Spleen (tissue), 11 donors: ENCODE results near the gene SYT14. TPM values are rescaled to one million over a fixed set of nuclear protein-coding genes. Genes with fewer than 3 reads are reported as not detected.

Source experiments
- DNase-seq: peaks from one replicate; pipeline ENCODE4 v3.0.0-alpha.2; 2020
- H3K27ac ChIP-seq, 8 donors: fragments of 200-600 bp; sonication (generic) in 7 of 8; 1 replicate in 4 of 8; 2 replicates in 4 of 8; pipeline versions ENCODE4 v1.5.0 to v1.8.0; 2016 to 2021; ENCODE audit warnings: inconsistent platforms in 4 of 8, mild to moderate bottlenecking in 4 of 8, moderate library complexity in 1 of 8
- H3K27me3 ChIP-seq, 7 donors: fragments of 200-600 bp; sonication (generic) in 6 of 7; replicated peaks in 1 of 7; 1 replicate in 4 of 7; 2 replicates in 3 of 7; pipeline versions ENCODE4 v1.5.0 to v1.8.0; 2016 to 2021; ENCODE audit warnings: inconsistent platforms in 3 of 7, mild to moderate bottlenecking in 1 of 7
- H3K36me3 ChIP-seq, 6 donors: fragments of 200-600 bp; sonication (generic) in 5 of 6; 1 replicate in 4 of 6; 2 replicates in 2 of 6; pipeline versions ENCODE4 v1.5.0 to v1.8.0; 2016 to 2021; ENCODE audit warnings: inconsistent platforms in 2 of 6
- H3K4me1 ChIP-seq, 6 donors: fragments of 200-600 bp; sonication (generic) in 5 of 6; 1 replicate in 3 of 6; 2 replicates in 3 of 6; pipeline versions ENCODE4 v1.5.0 to v1.8.0; 2016 to 2021; ENCODE audit warnings: inconsistent platforms in 3 of 6
- H3K4me3 ChIP-seq, 8 donors: fragments of 200-600 bp; sonication (generic) in 7 of 8; 1 replicate in 4 of 8; 2 replicates in 4 of 8; pipeline versions ENCODE4 v1.5.0 to v1.8.0; 2016 to 2021; ENCODE audit warnings: inconsistent platforms in 4 of 8, mild to moderate bottlenecking in 4 of 8, moderate library complexity in 2 of 8
- H3K9me3 ChIP-seq, 8 donors: fragments of 200-600 bp; sonication (generic) in 7 of 8; 1 replicate in 4 of 8; 2 replicates in 4 of 8; pipeline versions ENCODE4 v1.5.0 to v1.8.0; 2016 to 2021; ENCODE audit warnings: inconsistent platforms in 4 of 8
- POLR2A ChIP-seq, 3 donors: fragments of 450-650 bp; IDR thresholded peaks; one replicate each; pipeline ENCODE4 v1.5.1; 2017; ENCODE audit warnings: antibody characterized with exemption in 3 of 3, mild to moderate bottlenecking in 1 of 3
- POLR2AphosphoS5 ChIP-seq, 3 donors: sonication (generic); formaldehyde crosslinking; IDR thresholded peaks; one replicate each; pipeline ENCODE4 v1.5.1; 2017; ENCODE audit warnings: antibody characterized with exemption in 3 of 3
- WGBS, 5 donors: extraction: QIAGEN DNeasy Blood & Tissue Kit in 3 of 5; methylation state at CpG; one replicate each; pipeline versions ENCODE4 v1.1.5 to v1.1.7; 2013 to 2018; 5-methylcytosine and 5-hydroxymethylcytosine counted together
- intact Hi-C: fragments of 100-400 bp; cut with DNase I; formaldehyde crosslinking; loops from one replicate; pipeline ENCODE4 v1.15.0; 2023; ENCODE audit warnings: low total_unique reads
- polyA plus RNA-seq, 3 donors: library from polyadenylated mRNA; stranded (reverse); fragments of 200-250 nt; gene quantifications; one replicate each; pipeline ENCODE4 v1.2.1, GENCODE V29; 2013
- total RNA-seq, 7 donors: library from RNA; depleted of rRNA in 3 of 7; stranded (reverse); fragments of >200 nt in 3 of 7; fragmentation: NEBNext Ultra II Directional in 4 of 7; extraction: Animal tissue kit (Norgen Biotek cat#: 25700) in 4 of 7; gene quantifications; one replicate each; pipeline versions ENCODE4 v1.1.0 to v1.2.1, GENCODE V29; 2016 to 2021
- TF ChIP-seq, protein P1 (sequence below), 11 experiments: fragments of 200-600 bp in 7 of 11; fragments of 450-650 bp in 4 of 11; sonication (generic) in 4 of 11; IDR thresholded peaks in 8 of 11; conservative IDR thresholded peaks in 3 of 11; 1 replicate in 7 of 11; 2 replicates in 4 of 11; pipeline versions ENCODE4 v1.4.0 to v1.8.0; 2016 to 2021; ENCODE audit warnings: antibody characterized with exemption in 11 of 11, inconsistent platforms in 4 of 11, mild to moderate bottlenecking in 1 of 11
- donor health status: healthy with polysubstance abuse.
- donor health status: DM: no; HTN: no; CAD: no; lungs with moderate emphysema.
- donor health status: DM: no; HTN: no; CAD: no.
- donor health status: Bipolar disorder and iron deficiency.
- donor health status: healthy.
- donor health status: DM: no; HTN: no; CAD: no.
- donor health status: DM: yes; HTN: yes; CAD: no.

SYT14 gene
- total and polyA plus RNA-seq, 10 donors: under 0.01 TPM; not detected in 9

DNA sequence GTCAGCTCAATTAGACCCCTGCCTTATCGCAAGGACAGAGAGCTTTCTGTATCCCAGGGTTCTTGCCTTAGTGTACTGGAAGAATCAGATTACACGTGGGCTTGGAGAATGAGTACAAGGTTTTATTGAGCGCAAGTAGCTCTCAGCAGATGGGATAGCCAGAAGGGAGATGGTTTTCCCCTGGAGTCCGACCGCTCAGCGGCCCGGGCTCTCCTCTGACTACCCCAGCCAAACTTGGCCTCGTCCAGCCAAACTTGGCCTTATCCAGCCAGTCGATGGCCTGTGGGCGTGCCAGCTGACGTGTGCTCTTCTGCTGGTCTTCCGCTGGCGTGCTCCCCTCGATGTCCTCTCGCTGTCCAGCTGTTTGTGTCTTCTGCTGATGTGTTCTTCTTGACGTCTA lies 136.9 kb downstream of the SYT14 start:
- intact Hi-C loops: no loop called here
- WGBS, 5 donors: 83 to 90% (median 89%) methylated on average over 16 of the region's 16 CpGs
- Histone ChIP-seq H3K36me3 (no peaks in the 10 kb centered on the region), H3K9me3 (no peaks in the 10 kb centered on the region), H3K4me3 (no peak overlapping the region), H3K27me3 (no peaks in the 10 kb centered on the region), H3K4me1 (no peaks in the 10 kb centered on the region), H3K27ac (no peak overlapping the region)
- TF ChIP-seq, protein P1, sequence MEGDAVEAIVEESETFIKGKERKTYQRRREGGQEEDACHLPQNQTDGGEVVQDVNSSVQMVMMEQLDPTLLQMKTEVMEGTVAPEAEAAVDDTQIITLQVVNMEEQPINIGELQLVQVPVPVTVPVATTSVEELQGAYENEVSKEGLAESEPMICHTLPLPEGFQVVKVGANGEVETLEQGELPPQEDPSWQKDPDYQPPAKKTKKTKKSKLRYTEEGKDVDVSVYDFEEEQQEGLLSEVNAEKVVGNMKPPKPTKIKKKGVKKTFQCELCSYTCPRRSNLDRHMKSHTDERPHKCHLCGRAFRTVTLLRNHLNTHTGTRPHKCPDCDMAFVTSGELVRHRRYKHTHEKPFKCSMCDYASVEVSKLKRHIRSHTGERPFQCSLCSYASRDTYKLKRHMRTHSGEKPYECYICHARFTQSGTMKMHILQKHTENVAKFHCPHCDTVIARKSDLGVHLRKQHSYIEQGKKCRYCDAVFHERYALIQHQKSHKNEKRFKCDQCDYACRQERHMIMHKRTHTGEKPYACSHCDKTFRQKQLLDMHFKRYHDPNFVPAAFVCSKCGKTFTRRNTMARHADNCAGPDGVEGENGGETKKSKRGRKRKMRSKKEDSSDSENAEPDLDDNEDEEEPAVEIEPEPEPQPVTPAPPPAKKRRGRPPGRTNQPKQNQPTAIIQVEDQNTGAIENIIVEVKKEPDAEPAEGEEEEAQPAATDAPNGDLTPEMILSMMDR (IDR thresholded peaks at IDR 0.05 in 8 of 11, conservative IDR thresholded peaks at IDR 0.05 in 3 of 11): no peak
- TF ChIP-seq POLR2A (IDR thresholded peaks at IDR 0.05) (no peak), POLR2AphosphoS5 (IDR thresholded peaks at IDR 0.05) (no peak)
- no peak for DNase-seq

DNA sequence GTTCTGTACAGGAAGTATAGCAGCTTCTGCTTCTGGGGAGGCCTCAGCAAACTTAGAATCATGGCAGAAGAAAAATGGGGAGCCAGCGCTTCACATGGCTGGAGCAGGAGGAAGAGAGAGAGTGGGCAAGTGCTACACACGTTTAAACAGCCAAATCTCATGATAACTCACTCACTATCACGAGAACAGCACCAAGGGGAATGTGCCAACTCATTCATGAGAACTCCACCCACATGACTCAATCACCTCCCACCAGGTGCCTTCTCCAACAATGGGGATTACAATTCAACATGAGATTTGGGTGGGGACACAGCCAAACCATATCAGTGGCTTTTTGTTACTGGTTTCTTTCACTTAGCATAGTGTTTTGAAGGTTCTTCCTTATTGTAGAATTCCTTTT lies 138.6 kb downstream of the SYT14 start:
- H3K27me3 ChIP-seq: no peaks in the 10 kb centered on the region
- WGBS, 5 donors: 62 to 73% (median 65%) methylated on average over 3 of the region's 3 CpGs
- DNase-seq: no peak
- no peaks in the 10 kb centered on the region for H3K4me1 ChIP-seq
- no peak overlapping the region for H3K27ac ChIP-seq
- no peak overlapping the region for H3K4me3 ChIP-seq
- H3K36me3 ChIP-seq: no peaks in the 10 kb centered on the region
- intact Hi-C loops: no loop called here
- TF ChIP-seq POLR2A (IDR thresholded peaks at IDR 0.05) (no peak), POLR2AphosphoS5 (IDR thresholded peaks at IDR 0.05) (no peak)
- TF ChIP-seq, protein P1 (IDR thresholded peaks at IDR 0.05 in 8 of 11, conservative IDR thresholded peaks at IDR 0.05 in 3 of 11): no peak
- no peaks in the 10 kb centered on the region for H3K9me3 ChIP-seq

GRCh38 chr1:210081494-210081893 lies 143.5 kb downstream of the SYT14 start:
- intact Hi-C loops: no loop called here
- TF ChIP-seq POLR2A (IDR thresholded peaks at IDR 0.05) (no peak), POLR2AphosphoS5 (IDR thresholded peaks at IDR 0.05) (no peak)
- TF ChIP-seq, protein P1 (IDR thresholded peaks at IDR 0.05 in 8 of 11, conservative IDR thresholded peaks at IDR 0.05 in 3 of 11): no peak
- no peak for DNase-seq
- Histone ChIP-seq H3K4me3 (no peak overlapping the region), H3K27ac (no peak overlapping the region), H3K9me3 (no peaks in the 10 kb centered on the region), H3K27me3 (no peaks in the 10 kb centered on the region), H3K4me1 (no peaks in the 10 kb centered on the region), H3K36me3 (no peaks in the 10 kb centered on the region)

- H3K36me3 ChIP-seq: no peaks in the 10 kb centered on the region
- no peak overlapping the region for H3K27ac ChIP-seq
- intact Hi-C loops: no loop called here
- no peak overlapping the region for H3K4me3 ChIP-seq
- 65 to 82% (median 76%) methylated on average over 1 of the region's 1 CpG for WGBS, 5 donors
- no peak for DNase-seq
- H3K4me1 ChIP-seq: no peaks in the 10 kb centered on the region
- TF ChIP-seq POLR2AphosphoS5 (IDR thresholded peaks at IDR 0.05) (no peak), POLR2A (IDR thresholded peaks at IDR 0.05) (no peak)
- TF ChIP-seq, protein P1 (IDR thresholded peaks at IDR 0.05 in 8 of 11, conservative IDR thresholded peaks at IDR 0.05 in 3 of 11): no peak
- peaks cover 0 to 15% (median 7%) of the 10 kb centered on the region in 8 donors for H3K9me3 ChIP-seq
- no peaks in the 10 kb centered on the region for H3K27me3 ChIP-seq
Observed at GRCh38 chr1:210085359-210085758, 147.3 kb downstream of the SYT14 start.
